HG03521 (cell line): ENCODE results near the gene CCDC43.
"Not testable (repeated sequence)": the region's sequence is repeated elsewhere in the genome, so short reads cannot be mapped to it uniquely, and the experiment has no call there.

Source experiments
- ATAC-seq: cut with Tn5 transposase; IDR thresholded peaks from one replicate; pipeline ENCODE4 v1.9.1; 2021; ENCODE audit warnings: mild to moderate bottlenecking, moderate library complexity; ENCODE audit not compliant: unreplicated experiment

Gene CCDC43

GRCh38 chr17:44672479-44673093 is 17.0 kb downstream of the CCDC43 start:
- no peak for ATAC-seq

GRCh38 chr17:44666006-44666405 is 23.6 kb downstream of the CCDC43 start:
- ATAC-seq: no peak

- ATAC-seq: no peak
Measured at GRCh38 chr17:44664867-44665266, 24.7 kb downstream of the CCDC43 start.

- no peak for ATAC-seq
Measured at GRCh38 chr17:44663095-44663494, 26.5 kb downstream of the CCDC43 start.

- no peak for ATAC-seq
Measured at GRCh38 chr17:44661835-44662234, 27.7 kb downstream of the CCDC43 start.

- ATAC-seq: no peak
Measured at GRCh38 chr17:44655983-44656710, 33.4 kb downstream of the CCDC43 start, which contains the start of gene MEIOC. MEIOC (plus strand) TSS chr17:44656468; CDS start chr17:44656614, 146 bp downstream.

GRCh38 chr17:44653954-44654353 is 35.6 kb downstream of the CCDC43 start:
- ATAC-seq: no peak

GRCh38 chr17:44653384-44653783 is 36.2 kb downstream of the CCDC43 start:
- ATAC-seq: no peak

GRCh38 chr17:44652727-44653126 is 36.8 kb downstream of the CCDC43 start:
- ATAC-seq: no peak

- ATAC-seq: no peak
Measured at GRCh38 chr17:44651228-44651627, 38.3 kb downstream of the CCDC43 start.

GRCh38 chr17:44648963-44649362 is 40.6 kb downstream of the CCDC43 start:
- no peak for ATAC-seq

GRCh38 chr17:44647736-44648135 is 41.8 kb downstream of the CCDC43 start:
- ATAC-seq: no peak

GRCh38 chr17:44646280-44646679 is 43.3 kb downstream of the CCDC43 start:
- no peak for ATAC-seq

- no peak for ATAC-seq
Measured at GRCh38 chr17:44645341-44645740, 44.2 kb downstream of the CCDC43 start.

GRCh38 chr17:44642834-44643233 is 46.7 kb downstream of the CCDC43 start:
- no peak for ATAC-seq

- no peak for ATAC-seq
Measured at GRCh38 chr17:44637066-44637465, 52.5 kb downstream of the CCDC43 start.

- ATAC-seq: no peak
Measured at GRCh38 chr17:44636562-44636961, 53.0 kb downstream of the CCDC43 start.

GRCh38 chr17:44634401-44634800 is 55.2 kb downstream of the CCDC43 start:
- ATAC-seq: not testable (repeated sequence)

GRCh38 chr17:44633998-44634397 is 55.6 kb downstream of the CCDC43 start:
- ATAC-seq: no peak

- no peak for ATAC-seq
Measured at GRCh38 chr17:44630703-44631102, 58.9 kb downstream of the CCDC43 start.

- ATAC-seq: no peak
Measured at GRCh38 chr17:44629314-44629713, 60.3 kb downstream of the CCDC43 start.
